ENCODE data around the gene TRIM14.
A peak's percentile ranks its signal among the peaks of the same experiment; 100 is the strongest.
"Not testable (repeated sequence)": the region's sequence is repeated elsewhere in the genome, so short reads cannot be mapped to it uniquely, and the experiment has no call there.

Gene TRIM14

DNA sequence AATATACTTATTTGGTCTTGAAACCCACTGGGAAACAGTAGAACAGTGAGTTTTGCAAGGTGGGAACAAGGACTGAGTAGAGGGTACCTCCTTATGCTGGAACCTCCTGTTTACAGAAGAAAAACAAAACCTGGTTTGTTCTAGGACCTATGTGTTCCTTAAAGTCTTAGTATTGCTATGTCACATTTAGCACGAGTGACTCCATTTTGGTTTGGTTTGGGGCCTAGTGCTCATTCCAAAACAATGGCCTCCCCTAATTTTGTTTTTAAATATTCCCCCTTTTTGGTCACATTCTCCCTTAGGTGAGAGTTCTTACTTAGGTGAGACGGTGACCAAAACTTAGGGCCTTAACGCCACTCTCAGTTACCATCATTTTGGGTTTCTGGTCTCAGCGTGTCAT lies 68.7 kb downstream of the TRIM14 start:
- no peak for DNase-seq (ENCODE audit: low read depth in 2 of 2, low spot score in 1 of 2)

DNA sequence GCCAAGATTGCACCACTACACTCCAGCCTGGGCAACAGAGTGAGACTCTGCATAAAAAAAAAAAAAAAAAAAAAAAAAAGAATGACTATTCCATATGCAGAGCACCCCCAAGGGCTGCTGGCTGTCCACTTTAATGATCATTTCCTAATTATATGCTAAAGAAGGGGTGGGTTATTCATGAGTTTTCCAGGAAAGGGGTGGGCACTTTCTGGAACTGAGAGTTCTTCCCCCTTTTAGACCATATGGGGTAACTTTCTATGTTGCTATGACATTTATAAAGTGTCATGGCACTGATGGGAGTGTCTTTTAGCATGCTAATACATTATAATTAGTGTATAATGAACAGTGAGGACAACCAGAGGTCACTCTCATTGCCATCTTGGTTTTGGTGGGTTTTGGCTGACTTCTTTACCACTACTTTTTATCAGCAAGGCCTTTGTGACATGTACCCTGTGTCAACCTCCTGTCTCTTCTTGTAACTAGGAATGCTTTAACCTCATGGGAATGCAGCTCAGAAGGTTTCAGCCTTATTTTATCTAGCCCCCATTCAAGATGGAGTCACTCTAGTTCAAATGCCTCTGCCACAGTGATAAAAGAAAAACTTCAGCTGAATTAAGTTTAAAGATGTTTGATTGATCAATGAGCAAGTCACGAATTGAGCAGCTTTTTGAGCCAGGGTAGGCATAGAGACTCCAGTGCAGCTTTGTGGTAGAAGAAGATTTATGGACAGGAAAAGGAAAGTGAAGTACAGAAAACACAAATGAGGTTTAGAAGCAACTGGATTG lies 69.5 kb downstream of the TRIM14 start:
- no peak for DNase-seq (ENCODE audit: low read depth in 2 of 2, low spot score in 1 of 2)

DNA sequence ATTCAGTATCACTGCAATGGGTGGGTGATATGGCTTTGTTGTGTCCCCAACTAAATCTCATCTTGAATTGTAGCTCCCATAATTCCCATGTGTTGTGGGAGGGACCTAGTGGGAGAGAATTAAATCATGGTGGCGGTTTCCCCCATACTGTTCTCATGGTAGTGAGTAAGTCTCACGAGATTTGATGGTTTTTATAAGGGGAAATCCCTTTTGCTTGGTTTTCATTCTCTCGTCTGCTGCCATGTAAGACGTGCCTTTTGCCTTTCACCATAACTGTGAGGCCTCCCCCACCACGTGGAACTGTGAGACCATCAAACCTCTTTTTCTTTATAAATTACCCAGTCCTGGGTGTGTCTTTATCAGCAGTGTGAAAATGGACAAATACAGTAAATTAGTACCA lies 72.0 kb downstream of the TRIM14 start:
- DNase-seq (ENCODE audit: low read depth in 2 of 2, low spot score in 1 of 2), result no peak

DNA sequence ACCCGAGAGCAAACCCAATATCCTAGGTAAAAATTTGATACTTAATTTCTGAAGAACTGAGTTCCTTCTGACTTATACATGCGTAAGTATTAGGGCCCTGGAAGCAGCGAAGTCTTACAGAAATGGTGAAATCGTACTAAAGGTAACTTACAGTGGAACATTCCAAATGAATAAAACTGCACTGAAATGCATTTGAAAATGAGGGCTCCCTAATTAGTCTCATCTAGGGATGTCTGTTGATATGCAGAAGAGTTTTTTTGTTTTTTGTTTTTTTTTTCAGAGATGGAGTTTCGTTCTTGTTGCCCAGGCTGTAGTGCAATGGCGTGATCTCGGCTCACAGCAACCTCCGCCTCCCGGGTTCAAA lies 72.9 kb downstream of the TRIM14 start:
- DNase-seq (ENCODE audit: low read depth in 2 of 2, low spot score in 1 of 2), result no peak

DNA sequence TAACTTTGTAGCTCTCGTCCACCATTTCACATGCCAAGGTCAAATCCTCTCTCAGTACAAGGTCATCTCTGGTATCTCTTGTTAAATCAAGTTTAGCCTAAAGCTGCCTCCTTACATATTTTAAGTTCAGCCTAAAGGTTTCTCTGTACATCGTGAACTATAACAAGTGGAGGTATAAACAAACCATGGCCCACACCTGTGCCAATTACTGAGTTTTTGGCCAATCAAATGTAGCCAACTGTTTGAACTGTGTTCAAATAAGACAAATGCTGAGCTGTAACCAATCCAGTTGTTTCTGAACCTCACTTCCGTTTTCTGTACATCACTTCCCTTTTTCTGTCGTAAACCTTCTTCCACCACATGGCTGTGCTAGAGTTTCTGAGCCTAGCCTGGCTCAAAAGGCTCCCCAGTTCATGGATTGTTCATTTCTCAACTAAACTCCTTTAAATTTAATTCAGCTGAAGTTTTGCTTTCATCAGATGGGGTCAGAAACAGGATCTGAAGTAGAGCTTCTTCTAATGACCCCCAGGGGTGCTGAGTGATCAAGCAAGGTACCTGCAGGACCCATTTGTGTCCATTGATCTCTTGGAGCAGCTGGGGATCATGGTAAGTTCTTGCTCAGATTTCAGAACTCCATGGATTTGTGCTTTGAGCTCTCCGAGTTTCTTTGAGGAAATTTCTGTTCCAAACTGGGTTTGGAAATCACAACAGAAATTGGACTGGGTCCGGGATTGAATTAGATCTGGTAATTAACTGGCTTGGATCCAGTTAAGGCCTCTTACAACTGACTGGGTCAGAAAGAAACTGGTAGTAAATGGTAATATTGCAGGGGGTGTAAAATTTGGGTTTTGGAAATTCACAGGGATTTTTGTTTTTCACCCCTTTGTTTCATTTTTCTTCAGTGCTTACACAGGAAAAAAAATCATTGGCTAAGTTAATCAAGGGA lies 73.5 kb downstream of the TRIM14 start:
- DNase-seq (ENCODE audit: low read depth in 2 of 2, low spot score in 1 of 2), result peak in 1 of 2 donors; percentile 9

DNA sequence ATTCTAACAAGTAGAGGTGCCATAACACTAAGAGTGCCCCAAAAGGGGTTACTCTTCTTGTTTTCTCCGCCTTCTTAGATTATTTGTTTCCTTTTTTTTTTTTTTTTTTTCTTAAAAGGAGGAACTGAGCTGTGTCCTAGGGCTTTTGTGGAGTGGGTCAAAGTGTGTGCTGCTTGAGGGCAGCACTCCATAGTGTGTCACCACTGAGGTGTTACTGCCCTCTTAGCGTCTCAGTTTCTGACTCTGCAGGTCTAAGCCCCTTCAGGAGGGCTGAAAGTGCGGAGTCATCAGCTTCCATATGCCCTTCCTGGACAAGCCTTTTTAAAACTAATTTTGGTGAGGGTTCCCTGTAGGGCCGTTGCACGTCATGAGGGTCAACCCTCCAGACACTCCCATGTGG lies 75.1 kb downstream of the TRIM14 start:
- DNase-seq (ENCODE audit: low read depth in 2 of 2, low spot score in 1 of 2), result no peak

DNA sequence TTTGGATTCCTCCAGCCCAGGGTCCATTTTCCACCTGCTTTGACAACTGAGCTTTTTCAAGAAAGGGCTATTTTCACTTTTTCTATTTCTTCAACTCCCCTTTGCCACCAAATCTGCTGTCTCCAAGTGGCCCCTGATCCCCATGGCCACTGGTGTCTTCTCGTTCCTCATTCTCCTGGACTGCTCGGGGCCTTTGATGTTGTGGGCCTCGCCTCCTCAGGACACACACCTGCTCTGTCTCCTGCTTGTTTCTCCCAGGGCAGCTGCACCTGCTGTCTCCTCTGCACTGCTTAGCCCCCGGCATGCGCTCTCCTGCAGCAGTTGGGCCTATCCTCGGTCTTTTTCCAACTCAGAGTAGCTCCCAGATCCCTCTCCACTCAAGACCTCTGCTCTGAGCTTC lies 78.8 kb downstream of the TRIM14 start:
- DNase-seq (ENCODE audit: low read depth in 2 of 2, low spot score in 1 of 2), result no peak

DNA sequence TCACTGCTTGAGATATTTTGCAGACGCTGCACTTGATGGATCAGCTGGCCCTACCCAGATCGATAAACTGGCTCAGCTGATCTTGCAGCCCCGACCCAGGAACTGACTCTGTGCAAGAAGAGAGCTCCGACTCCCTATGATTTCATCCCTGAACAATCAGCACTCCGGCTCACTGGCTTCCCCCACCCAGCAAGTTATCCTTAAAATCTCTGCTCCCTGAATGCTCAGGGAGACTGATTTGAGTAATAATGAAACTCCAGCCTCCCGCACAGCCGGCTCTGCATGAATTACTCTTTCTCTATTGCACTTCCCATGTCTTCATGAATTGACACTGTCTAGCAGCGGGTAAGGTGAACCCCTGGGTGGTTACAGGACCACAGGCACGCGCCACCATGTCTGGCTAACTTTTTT lies 79.4 kb downstream of the TRIM14 start:
- DNase-seq (ENCODE audit: low read depth in 2 of 2, low spot score in 1 of 2), result no peak

DNA sequence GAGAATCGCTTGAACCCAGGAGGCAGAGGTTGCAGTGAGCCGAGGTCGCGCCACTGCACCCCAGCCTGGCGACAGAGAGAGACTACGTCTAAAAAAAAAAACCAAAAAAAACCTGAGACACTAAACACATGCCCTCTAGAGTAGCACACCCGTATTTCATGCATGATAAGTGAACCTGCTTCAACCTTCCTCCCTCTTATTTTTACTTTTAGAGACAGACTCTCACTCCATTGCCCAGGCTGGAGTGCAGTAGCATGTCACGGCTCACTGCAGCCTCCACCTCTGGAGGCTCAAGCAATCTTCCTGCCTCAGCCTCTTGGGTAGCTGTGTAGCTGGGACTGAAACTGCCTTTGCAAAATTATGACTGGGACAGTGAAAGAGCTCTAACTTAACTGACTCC lies 80.1 kb downstream of the TRIM14 start:
- no peak for DNase-seq (ENCODE audit: low read depth in 2 of 2, low spot score in 1 of 2)

DNA sequence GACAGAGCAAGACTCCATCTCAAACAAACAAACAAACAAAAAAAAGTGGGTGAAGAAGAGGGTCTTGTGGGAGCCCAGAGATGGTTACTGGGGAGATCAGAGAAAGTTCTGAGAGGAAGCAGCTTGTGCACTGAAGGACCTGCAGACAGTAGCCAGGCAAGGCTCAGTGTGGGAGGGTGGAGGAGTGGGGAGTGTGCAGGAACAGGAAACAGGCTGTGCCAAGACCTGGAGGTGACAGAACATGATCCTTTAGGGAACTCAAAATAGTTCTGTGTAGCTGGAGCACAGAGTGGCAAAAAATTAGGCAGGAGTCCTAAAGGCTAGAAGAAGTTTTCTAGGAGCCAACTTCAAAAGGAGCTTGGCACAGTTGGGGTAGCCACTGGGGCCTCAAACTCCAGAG lies 81.7 kb downstream of the TRIM14 start:
- no peak for DNase-seq (ENCODE audit: low read depth in 2 of 2, low spot score in 1 of 2)

DNA sequence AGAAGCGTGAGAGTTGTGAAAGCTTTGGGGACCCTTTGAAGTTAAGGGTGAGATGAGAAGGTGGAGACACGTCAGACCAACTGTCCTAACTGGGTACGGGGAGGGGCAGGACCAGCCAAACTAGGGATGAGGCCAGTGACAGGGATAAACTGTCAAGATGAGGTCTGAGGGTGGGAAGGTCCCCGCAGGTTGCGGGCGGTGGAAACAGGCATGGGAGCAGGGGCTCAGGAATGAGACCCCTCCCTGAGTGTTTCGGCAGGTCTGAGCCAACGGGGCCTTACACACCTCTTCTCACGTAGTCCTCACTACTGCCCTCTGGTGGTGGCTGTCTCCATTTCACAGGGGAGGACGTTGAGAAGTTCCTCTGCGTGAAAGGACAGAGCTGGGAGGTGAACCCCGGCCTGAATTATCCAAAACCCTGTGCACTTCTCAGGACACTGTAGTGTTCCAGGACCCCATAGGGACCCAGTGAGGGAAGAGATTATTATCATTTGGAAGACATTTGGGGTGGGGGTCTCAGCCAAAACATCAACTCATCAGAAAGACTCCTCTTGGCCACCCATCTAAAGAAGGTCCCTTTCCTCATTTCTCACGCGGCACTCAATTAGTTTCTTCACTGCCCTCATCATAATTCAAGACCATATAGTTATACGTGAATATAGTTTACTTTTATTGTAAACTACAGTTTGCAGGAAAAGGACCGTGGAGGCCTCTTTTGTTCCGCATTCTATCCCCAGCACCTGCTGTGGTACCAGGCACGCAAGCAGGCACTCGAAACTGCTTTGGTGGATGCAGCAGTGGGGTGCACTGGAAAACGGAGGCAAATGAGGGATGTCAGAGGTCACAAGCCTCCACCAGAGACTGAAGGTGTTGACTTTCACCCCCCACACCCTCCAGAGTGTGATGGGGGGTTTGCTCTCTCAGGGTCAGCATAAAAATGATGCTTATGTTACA lies 84.2 kb downstream of the TRIM14 start:
- peak; percentile 71 to 97 for DNase-seq (ENCODE audit: low read depth in 2 of 2, low spot score in 1 of 2)

DNA sequence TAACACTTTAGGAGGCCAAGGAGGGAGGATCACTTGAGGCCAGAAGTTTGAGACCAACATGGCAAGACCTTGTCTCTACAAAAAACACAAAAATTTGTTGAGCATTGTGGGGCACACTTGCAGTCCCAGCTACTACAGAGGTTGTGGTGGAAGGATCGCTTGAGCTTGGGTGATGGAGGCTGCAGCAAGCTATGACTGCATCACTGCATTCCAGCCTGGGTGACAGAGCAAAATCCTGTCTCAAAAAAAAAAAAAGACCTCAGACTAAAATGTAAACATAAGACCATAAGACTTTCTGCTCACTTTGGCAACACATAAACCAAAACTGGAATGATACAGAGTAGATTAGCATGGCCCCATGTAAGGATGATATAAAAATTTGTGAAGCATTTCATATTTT lies 87.1 kb downstream of the TRIM14 start:
- no peak for DNase-seq (ENCODE audit: low read depth in 2 of 2, low spot score in 1 of 2)

DNA sequence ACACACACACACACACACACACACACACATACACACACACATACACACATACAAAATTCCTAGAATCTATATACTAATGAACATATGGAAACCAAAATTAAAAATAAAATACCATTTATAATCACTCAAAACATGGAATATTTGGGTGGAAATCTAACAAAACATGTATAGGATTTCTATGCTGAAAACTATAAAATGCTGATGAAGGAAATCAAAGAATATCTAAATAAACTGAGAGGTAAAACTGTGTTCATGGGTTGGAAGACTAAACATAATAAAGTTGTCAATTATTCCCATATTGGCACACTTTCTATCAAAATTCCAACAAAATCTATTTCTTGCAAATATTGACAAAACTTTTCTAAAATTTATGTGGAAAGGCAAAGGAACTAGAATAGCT lies 87.9 kb downstream of the TRIM14 start:
- DNase-seq (ENCODE audit: low read depth in 2 of 2, low spot score in 1 of 2), result no peak

DNA sequence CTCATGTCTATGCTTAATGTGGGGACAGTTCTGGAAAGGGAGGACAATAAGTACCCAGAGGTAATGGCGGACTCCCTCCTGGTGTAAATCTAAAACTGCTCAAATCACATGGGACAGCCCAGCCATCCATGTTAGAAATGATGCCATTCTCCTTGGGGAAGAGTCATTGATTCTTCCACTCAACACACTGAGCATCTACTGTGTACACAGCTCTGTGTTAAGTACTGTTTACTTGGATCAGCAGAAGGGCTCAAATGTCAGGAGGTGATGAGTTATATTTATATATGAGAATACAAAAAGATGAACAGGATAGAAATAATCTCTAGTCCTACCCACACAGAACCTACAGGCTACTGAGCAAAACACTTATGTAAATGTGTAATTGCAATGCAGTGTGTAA lies 94.3 kb downstream of the TRIM14 start:
- DNase-seq (ENCODE audit: low read depth in 2 of 2, low spot score in 1 of 2), result no peak

DNA sequence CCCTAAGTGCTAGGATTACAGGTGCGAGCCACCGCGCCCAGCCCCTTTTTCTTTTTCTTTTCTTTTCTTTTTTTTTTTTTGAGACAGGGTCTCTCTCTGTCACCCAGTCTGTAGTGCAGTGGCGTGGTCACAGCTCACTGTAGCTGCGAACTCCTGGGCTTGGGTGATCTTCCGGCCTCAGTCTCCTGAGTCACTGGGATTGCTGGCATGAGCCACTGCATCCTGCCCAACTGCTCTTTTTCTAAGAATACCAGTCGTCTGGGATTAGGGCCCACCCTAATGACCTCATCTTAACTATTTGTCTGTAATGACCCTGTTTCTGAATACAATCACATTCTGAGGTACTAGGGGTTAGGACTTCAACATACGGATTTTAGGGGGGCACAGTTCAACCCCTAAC lies 96.6 kb downstream of the TRIM14 start:
- no peak for DNase-seq (ENCODE audit: low read depth in 2 of 2, low spot score in 1 of 2)

DNA sequence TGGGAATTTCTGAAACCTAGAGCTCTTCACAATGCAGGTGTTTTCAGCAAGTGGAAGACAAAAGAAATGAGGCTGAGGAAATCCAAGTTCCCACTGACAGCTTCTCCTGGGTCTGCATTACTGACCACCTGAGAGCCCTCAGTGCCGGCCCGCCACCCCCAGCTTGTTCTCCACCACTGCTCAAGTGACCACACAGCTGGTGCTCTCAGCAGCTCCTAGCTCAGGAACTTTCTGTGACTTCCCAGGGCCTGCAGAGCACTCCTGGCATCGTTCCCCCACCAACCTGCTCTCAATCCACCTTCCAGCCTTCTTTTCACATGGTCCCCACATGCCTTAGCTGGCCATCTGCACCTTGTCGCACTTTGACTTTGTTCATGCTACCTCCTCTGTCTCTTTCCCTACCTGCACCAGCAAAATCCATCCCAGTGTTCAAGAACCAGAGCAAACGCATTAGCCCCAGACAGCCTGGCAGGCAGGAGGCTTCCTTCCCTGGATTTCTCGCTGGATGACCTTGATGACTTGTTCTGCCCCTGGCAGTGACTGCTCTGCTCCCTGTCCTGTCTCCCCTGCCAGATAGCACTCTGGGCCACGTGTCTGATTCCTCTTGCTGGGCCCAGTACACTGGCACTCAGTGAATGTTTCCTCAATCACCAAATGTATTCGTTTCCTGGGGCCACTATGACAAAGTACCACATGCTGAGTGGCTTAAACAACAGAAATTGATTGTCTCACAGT lies 97.5 kb downstream of the TRIM14 start:
- DNase-seq (ENCODE audit: low read depth in 2 of 2, low spot score in 1 of 2), result no peak

DNA sequence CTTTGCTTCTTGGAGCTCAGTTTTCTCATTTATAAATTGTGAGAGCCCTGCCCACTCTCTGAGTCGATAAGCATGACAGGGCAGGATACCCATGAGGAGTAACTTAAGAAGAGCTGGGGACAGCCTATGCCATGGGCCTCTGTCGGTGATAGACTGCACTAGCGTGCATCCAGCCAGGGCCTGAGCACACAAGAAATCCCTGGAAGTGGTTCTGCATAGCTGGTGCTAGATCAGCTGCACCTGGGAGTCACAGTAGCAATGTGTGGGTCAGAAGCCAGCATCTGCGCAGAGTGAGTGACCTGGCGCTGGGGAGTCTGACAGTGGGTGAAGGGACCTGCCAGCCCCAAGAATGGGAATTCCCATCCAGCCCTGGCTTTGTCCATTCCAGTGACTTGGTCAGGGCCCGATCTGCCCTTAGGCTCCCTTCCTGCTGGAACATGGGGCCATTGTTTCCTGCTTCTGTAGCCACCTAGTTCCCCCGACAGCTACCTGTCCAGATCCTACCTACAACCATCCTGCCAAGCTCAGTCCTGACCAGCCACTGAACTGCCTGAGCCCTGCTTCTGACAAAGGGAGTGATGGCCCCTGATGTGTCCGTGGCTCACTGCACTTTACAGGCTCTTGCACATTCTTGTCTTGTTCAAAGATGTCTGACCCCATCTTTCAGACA lies 98.4 kb downstream of the TRIM14 start:
- DNase-seq (ENCODE audit: low read depth in 2 of 2, low spot score in 1 of 2), result no peak

DNA sequence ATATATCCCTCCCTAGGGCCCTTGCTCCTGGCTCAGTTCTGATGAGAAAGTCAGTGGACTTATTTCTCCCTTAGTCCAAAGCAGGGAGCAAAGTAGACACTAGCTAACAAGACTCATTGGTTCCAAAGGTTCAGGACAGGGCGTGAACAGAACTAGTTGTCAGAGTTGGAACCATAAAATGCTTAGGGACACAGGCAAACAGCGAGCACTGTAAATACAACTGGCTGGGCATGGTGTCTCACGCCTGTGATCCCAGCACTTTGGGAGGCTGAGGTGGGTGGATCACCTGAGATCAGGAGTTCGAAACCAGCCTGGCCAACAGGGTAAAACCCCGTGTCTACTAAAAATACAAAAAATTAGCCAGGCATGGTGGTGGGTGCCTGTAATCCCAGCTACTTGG lies 99.2 kb downstream of the TRIM14 start:
- DNase-seq (ENCODE audit: low read depth in 2 of 2, low spot score in 1 of 2), result not testable (repeated sequence)

All from stimulated activated CD8-positive, alpha-beta memory T cell treated with anti-CD3 and anti-CD28 coated beads, Interleukin-4, amount 100 ng/mL, for 4 hours (primary cell).